Measurements from ENCODE around the gene PTPN1.

Gene PTPN1

GRCh38 chr20:50569864-50570836 lies 60.0 kb downstream of the PTPN1 start:
- no peaks in the 10 kb centered on the region for H3K27me3 ChIP-seq
- DNase-seq = no peak
- peaks cover 29% of the 10 kb centered on the region for H3K4me1 ChIP-seq
- H3K4me3 ChIP-seq (ENCODE audit: low read depth, low read length) = no peak overlapping the region
- no peaks in the 10 kb centered on the region for H3K9me3 ChIP-seq
- TF ChIP-seq CTCF (IDR thresholded peaks at IDR 0.05; ENCODE audit: low read depth, low read length) = peak; percentile 60
- peaks cover 21% of the 10 kb centered on the region for H3K36me3 ChIP-seq

GRCh38 chr20:50571466-50571865 lies 61.3 kb downstream of the PTPN1 start:
- no peak for DNase-seq
- peaks cover 28% of the 10 kb centered on the region for H3K36me3 ChIP-seq
- H3K4me3 ChIP-seq (ENCODE audit: low read depth, low read length) = no peak overlapping the region
- H3K9me3 ChIP-seq = no peaks in the 10 kb centered on the region
- H3K4me1 ChIP-seq = peaks cover 29% of the 10 kb centered on the region
- no peak for TF ChIP-seq CTCF (IDR thresholded peaks at IDR 0.05; ENCODE audit: low read depth, low read length)
- no peaks in the 10 kb centered on the region for H3K27me3 ChIP-seq

GRCh38 chr20:50572938-50573777 lies 63.0 kb downstream of the PTPN1 start:
- no peaks in the 10 kb centered on the region for H3K9me3 ChIP-seq
- peaks cover 24% of the 10 kb centered on the region for H3K36me3 ChIP-seq
- peaks cover 29% of the 10 kb centered on the region for H3K4me1 ChIP-seq
- peak; percentile 65 for DNase-seq
- no peaks in the 10 kb centered on the region for H3K27me3 ChIP-seq
- H3K4me3 ChIP-seq (ENCODE audit: low read depth, low read length) = no peak overlapping the region
- no peak for TF ChIP-seq CTCF (IDR thresholded peaks at IDR 0.05; ENCODE audit: low read depth, low read length)

GRCh38 chr20:50574108-50574507 lies 63.9 kb downstream of the PTPN1 start:
- H3K9me3 ChIP-seq = no peaks in the 10 kb centered on the region
- H3K36me3 ChIP-seq = peaks cover 27% of the 10 kb centered on the region
- no peak for DNase-seq
- peaks cover 29% of the 10 kb centered on the region for H3K4me1 ChIP-seq
- no peaks in the 10 kb centered on the region for H3K27me3 ChIP-seq
- no peak overlapping the region for H3K4me3 ChIP-seq (ENCODE audit: low read depth, low read length)
- TF ChIP-seq CTCF (IDR thresholded peaks at IDR 0.05; ENCODE audit: low read depth, low read length) = no peak

GRCh38 chr20:50574586-50574985 lies 64.4 kb downstream of the PTPN1 start:
- Histone ChIP-seq H3K27me3 (no peaks in the 10 kb centered on the region), H3K9me3 (no peaks in the 10 kb centered on the region), H3K4me3 (ENCODE audit: low read depth, low read length) (no peak overlapping the region), H3K4me1 (peaks cover 29% of the 10 kb centered on the region), H3K36me3 (peaks cover 32% of the 10 kb centered on the region)
- DNase-seq = no peak
- TF ChIP-seq CTCF (IDR thresholded peaks at IDR 0.05; ENCODE audit: low read depth, low read length) = no peak
